ENCODE results near the gene GJC2. TPM values are rescaled to one million over a fixed set of nuclear protein-coding genes. Genes with fewer than 3 reads are reported as not detected.

The GJC2 gene
- total RNA-seq, 1 donor from 2014 or later: 6.9 TPM

- H3K4me1 ChIP-seq: peaks cover 7% of the 10 kb centered on the region
- ATAC-seq (no peak), DNase-seq (no peak)
- H3K36me3 ChIP-seq: no peaks in the 10 kb centered on the region
- H3K9me3 ChIP-seq: no peaks in the 10 kb centered on the region
- no peak overlapping the region for H3K27ac ChIP-seq
- H3K27me3 ChIP-seq: peaks cover 4% of the 10 kb centered on the region
- TF ChIP-seq CTCF (IDR thresholded peaks at IDR 0.05): no peak
- intact Hi-C loops (cut with DNase I): no loop called here
- no peak overlapping the region for H3K4me3 ChIP-seq
Measured at GRCh38 chr1:228208831-228209551, 59.3 kb downstream of the GJC2 start.

Other genes with a start within 250 kb of the GJC2 start
- 10.2 TPM for gene WNT9A, start 202.0 kb upstream of the GJC2 start, total RNA-seq
- 10.1 TPM for gene WNT3A, start 142.9 kb upstream of the GJC2 start, total RNA-seq
- 397 TPM for gene ARF1, start 67.2 kb upstream of the GJC2 start, total RNA-seq
- 12.5 TPM for gene C1orf35, start 46.6 kb upstream of the GJC2 start, total RNA-seq
- gene MRPL55, start 40.6 kb upstream of the GJC2 start, total RNA-seq: 39.9 TPM
- 203 TPM for gene GUK1, start 9.7 kb upstream of the GJC2 start, total RNA-seq
- 13.0 TPM for gene IBA57, start 15.9 kb downstream of the GJC2 start, total RNA-seq
- 39.4 TPM for gene OBSCN, start 58.1 kb downstream of the GJC2 start, total RNA-seq

All from upper lobe of right lung (tissue), 1 donor.